Fibroblast of lung (primary cell): Measurements from ENCODE around the gene NMD3.

Experiments used
- EZH2 ChIP-seq: IDR thresholded peaks from 2 replicates; pipeline ENCODE4 v1.5.1; 2012; ENCODE audit warnings: low read length, control low read depth, mild to moderate bottlenecking; ENCODE audit errors: missing control alignments
- TF ChIP-seq, protein P1 (sequence below), 2 donors: IDR thresholded peaks in 1 of 2; conservative IDR thresholded peaks in 1 of 2; 1 replicate in 1 of 2; 2 replicates in 1 of 2; pipeline ENCODE4 v1.5.1; 2011 to 2012; ENCODE audit warnings: low read length in 2 of 2, control low read depth in 1 of 2, inconsistent platforms in 1 of 2, low read depth in 1 of 2, mild to moderate bottlenecking in 1 of 2

DNA sequence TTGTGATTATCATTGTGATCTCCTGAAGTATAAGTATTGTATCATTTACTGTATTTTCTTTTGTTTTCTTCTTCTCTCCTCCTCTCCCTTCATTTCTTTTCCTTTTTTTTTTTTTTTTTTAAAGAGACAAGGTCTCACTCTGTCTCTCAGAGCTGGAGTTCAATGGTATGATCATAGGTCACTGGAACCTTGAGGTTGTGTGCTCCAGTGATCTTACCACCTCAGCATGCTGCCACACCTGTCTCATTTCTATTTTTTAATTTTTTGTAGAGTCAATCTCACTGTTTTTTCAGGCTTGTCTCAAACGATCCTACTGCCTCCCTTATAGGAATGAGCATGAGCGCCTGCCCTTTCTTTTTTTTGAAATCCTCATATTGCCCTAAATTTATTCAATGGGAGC lies 23.4 kb downstream of the NMD3 start:
- TF ChIP-seq, protein P1, sequence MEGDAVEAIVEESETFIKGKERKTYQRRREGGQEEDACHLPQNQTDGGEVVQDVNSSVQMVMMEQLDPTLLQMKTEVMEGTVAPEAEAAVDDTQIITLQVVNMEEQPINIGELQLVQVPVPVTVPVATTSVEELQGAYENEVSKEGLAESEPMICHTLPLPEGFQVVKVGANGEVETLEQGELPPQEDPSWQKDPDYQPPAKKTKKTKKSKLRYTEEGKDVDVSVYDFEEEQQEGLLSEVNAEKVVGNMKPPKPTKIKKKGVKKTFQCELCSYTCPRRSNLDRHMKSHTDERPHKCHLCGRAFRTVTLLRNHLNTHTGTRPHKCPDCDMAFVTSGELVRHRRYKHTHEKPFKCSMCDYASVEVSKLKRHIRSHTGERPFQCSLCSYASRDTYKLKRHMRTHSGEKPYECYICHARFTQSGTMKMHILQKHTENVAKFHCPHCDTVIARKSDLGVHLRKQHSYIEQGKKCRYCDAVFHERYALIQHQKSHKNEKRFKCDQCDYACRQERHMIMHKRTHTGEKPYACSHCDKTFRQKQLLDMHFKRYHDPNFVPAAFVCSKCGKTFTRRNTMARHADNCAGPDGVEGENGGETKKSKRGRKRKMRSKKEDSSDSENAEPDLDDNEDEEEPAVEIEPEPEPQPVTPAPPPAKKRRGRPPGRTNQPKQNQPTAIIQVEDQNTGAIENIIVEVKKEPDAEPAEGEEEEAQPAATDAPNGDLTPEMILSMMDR (conservative IDR thresholded peaks at IDR 0.05 in 1 of 2, IDR thresholded peaks at IDR 0.05 in 1 of 2; ENCODE audit: low read depth in 1 of 2, low read length in 2 of 2), result no peak
- TF ChIP-seq EZH2, result no peak
